GM23338 (cell line): ENCODE results near the gene EIF3B. TPM values are rescaled to one million over a fixed set of nuclear protein-coding genes. Genes with fewer than 3 reads are reported as not detected.
"Not testable (repeated sequence)": the region's sequence is repeated elsewhere in the genome, so short reads cannot be mapped to it uniquely, and the experiment has no call there.

Source experiments
- ATAC-seq: fragments of 200-7000 bp; cut with Tn5 transposase; 3 replicates; pipeline ENCODE4 v1.9.1; 2020
- DNase-seq: peaks from one replicate; pipeline ENCODE4 v3.0.0-alpha.2; 2015; ENCODE audit warnings: low spot score
- H2AFZ ChIP-seq: fragments of 200-600 bp; sonication (generic); 2 replicates; pipeline ENCODE4 v1.8.0; 2016; ENCODE audit warnings: antibody characterized with exemption, mild to moderate bottlenecking, moderate library complexity
- H3F3A ChIP-seq: fragments of 200-600 bp; sonication (generic); replicated peaks from 2 replicates; pipeline ENCODE4 v1.8.0; 2017; ENCODE audit warnings: antibody characterized with exemption, mixed run types, low read depth
- H3K27ac ChIP-seq: fragments of 200-600 bp; sonication (generic); 2 replicates; pipeline ENCODE4 v1.6.1; 2016; ENCODE audit warnings: low read depth
- H3K27me3 ChIP-seq: fragments of 200-600 bp; sonication (generic); 2 replicates; pipeline ENCODE4 v1.8.0; 2016; ENCODE audit warnings: mild to moderate bottlenecking, mixed run types, moderate library complexity; ENCODE audit not compliant: insufficient read depth
- H3K36me3 ChIP-seq: fragments of 200-600 bp; sonication (generic); 2 replicates; pipeline ENCODE4 v1.8.0; 2016; ENCODE audit warnings: mild to moderate bottlenecking; ENCODE audit not compliant: insufficient read depth
- H3K4me1 ChIP-seq: fragments of 200-600 bp; sonication (generic); 2 replicates; pipeline ENCODE4 v1.8.0; 2016; ENCODE audit warnings: mild to moderate bottlenecking, moderate library complexity; ENCODE audit not compliant: insufficient read depth
- H3K4me2 ChIP-seq: fragments of 200-600 bp; sonication (generic); 2 replicates; pipeline ENCODE4 v1.7.1; 2017; ENCODE audit warnings: mixed run types
- H3K4me3 ChIP-seq: fragments of 200-600 bp; sonication (generic); 2 replicates; pipeline ENCODE4 v1.6.1; 2016; ENCODE audit warnings: mixed run types
- H3K79me2 ChIP-seq: fragments of 200-600 bp; sonication (generic); replicated peaks from 2 replicates; pipeline ENCODE4 v1.8.0; 2017; ENCODE audit warnings: mild to moderate bottlenecking; ENCODE audit not compliant: insufficient read depth
- H3K9me2 ChIP-seq: fragments of 200-600 bp; sonication (generic); 2 replicates; pipeline ENCODE4 v1.8.0; 2017; ENCODE audit not compliant: insufficient read depth
- H4K20me1 ChIP-seq: fragments of 200-600 bp; sonication (generic); replicated peaks from 2 replicates; pipeline ENCODE4 v1.8.0; 2017; ENCODE audit warnings: mild to moderate bottlenecking; ENCODE audit not compliant: insufficient read depth
- H3K27ac Mint-ChIP-seq: 2 replicates; pipeline ENCODE4 v1.8.0; 2020; ENCODE audit warnings: inconsistent platforms, mild to moderate bottlenecking, moderate library complexity, mixed read lengths
- H3K27me3 Mint-ChIP-seq: 3 replicates; pipeline ENCODE4 v1.8.0; 2022; ENCODE audit warnings: low read depth, mild to moderate bottlenecking, moderate library complexity, mixed read lengths, inconsistent platforms; ENCODE audit not compliant: insufficient read depth, poor library complexity
- H3K36me3 Mint-ChIP-seq: 3 replicates; pipeline ENCODE4 v1.8.0; 2021; ENCODE audit warnings: low read depth, mild to moderate bottlenecking, inconsistent platforms, moderate library complexity, mixed read lengths
- H3K4me1 Mint-ChIP-seq: 3 replicates; pipeline ENCODE4 v1.8.0; 2020; ENCODE audit warnings: mild to moderate bottlenecking, inconsistent platforms, mixed read lengths
- H3K4me3 Mint-ChIP-seq: 3 replicates; pipeline ENCODE4 v1.8.0; 2021; ENCODE audit warnings: moderate library complexity, mild to moderate bottlenecking, inconsistent platforms, mixed read lengths
- H3K9me3 Mint-ChIP-seq: 3 replicates; pipeline ENCODE4 v1.8.0; 2020; ENCODE audit warnings: moderate library complexity, mild to moderate bottlenecking, inconsistent platforms, mixed read lengths
- EZH2phosphoT487 ChIP-seq: fragments of 200-600 bp; sonication (generic); IDR thresholded peaks from one replicate; pipeline ENCODE4 v1.8.1; 2018; ENCODE audit warnings: antibody characterized with exemption; ENCODE audit not compliant: unreplicated experiment
- JUNB ChIP-seq: IDR thresholded peaks from one replicate; pipeline ENCODE4 v1.6.1; 2016; ENCODE audit warnings: antibody characterized with exemption; ENCODE audit not compliant: unreplicated experiment
- ZNF114 ChIP-seq: fragments of 250-450 bp; sonication (Bioruptor Pico); IDR thresholded peaks from 2 replicates; pipeline ENCODE4 v1.5.0; 2020; ENCODE audit warnings: mild to moderate bottlenecking, moderate library complexity
- polyA plus RNA-seq: library from polyadenylated mRNA; unstranded; fragments of >200 nt; fragmentation: Nextera tagmentation; extraction: Ambion mirVana; gene quantifications from 2 replicates; pipeline ENCODE4 v1.2.1, GENCODE V29; 2016
- total RNA-seq: library from RNA; depleted of rRNA; stranded (reverse); fragments of >200 nt; shearing (Covaris generic); gene quantifications from 2 replicates; pipeline ENCODE4 v1.2.3, GENCODE V29; 2014
- TF ChIP-seq, protein P1 (sequence below): IDR thresholded peaks from one replicate; pipeline ENCODE4 v1.6.1; 2018; ENCODE audit warnings: antibody characterized with exemption; ENCODE audit not compliant: unreplicated experiment

Gene EIF3B
- total and polyA plus RNA-seq, 2 experiments from 2014 or later: 106 to 355 TPM

DNA sequence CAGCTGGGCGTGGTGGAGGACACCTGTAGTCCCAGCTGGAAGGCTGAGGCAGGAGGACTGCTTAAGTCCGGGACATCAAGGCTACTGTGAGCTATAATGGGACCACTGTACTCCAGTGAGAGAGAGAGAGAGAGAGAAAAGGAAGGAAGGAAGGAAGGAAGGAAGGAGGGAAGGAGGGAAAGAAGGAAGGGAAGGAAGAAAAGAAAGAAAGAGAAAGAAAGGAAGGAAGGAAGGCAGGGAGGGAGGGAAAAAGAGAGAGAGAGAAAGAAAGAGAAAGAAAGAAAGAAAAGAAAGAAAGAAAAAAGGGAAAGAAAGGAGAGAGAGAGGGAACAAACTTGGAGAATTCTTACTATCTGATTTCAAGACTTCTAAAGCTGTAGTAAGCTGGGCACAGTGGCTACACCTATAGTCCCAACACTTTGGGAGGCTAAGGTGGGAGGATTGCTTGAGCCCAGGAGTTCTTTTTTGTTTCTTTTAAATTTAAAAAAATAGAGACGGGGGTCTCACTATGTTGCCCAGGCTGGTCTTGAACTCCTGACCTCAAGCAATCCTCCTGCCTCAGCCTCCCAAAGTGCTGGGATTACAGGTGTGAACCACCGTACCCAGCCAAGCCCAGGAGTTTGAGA, 21.9 kb upstream of the EIF3B start:
- not testable (repeated sequence) for H4K20me1 ChIP-seq, H3K27me3 Mint-ChIP-seq, H3K4me1 ChIP-seq, ATAC-seq, H3K9me2 ChIP-seq, H3K4me3 Mint-ChIP-seq, H3K4me1 Mint-ChIP-seq, H3K79me2 ChIP-seq, H3K36me3 ChIP-seq, H3K4me2 ChIP-seq, H3K27me3 ChIP-seq, H3K9me3 Mint-ChIP-seq, H3K4me3 ChIP-seq, H2AFZ ChIP-seq, H3K27ac Mint-ChIP-seq, DNase-seq, H3F3A ChIP-seq
- H3K36me3 Mint-ChIP-seq: peaks cover 18% of the 10 kb centered on the region; the same call in 2 of the 3 replicates
- peak overlapping the region; percentile 32; the same call in 1 of the 2 replicates for H3K27ac ChIP-seq

DNA sequence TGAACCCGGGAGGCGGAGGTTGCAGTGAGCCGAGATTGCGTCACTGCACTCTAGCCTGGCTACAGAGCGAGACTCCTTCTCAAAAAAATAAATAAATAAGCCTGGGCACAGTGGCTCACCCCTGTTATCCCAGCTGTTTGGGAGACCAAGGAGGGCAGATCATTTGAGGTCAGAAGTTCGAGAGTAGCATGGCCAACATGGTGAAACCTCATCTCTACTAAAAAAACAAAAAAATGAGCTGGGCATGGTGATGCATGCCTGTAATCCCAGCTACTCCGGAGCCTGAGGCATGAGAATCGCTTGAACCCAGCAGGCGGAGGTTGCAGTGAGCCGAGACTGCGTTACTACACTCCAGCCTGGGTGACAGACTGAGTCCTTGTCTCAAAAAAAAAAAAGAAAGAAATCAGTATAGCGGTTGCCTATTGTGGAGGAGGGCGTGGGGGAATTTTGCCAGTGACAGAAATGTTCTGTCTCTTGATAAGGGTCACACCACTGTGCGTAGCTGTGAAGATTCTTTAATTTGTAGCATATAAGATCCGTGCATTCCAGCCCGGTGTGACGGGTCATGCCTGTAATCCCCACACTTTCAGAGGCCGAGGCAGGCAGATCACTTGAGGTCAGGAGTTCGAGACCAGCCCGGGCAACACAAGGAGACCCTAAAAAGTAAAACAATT, 17.9 kb upstream of the EIF3B start:
- ATAC-seq (no peak), DNase-seq (no peak)
- H3K27me3 ChIP-seq: no peaks in the 10 kb centered on the region
- H3K36me3 ChIP-seq: no peaks in the 10 kb centered on the region
- no peak overlapping the region for H3K4me2 ChIP-seq
- H3F3A ChIP-seq: 0 out of 2 replicates have a peak, but pooled peaks cover 2% of the 10 kb centered on the region
- no peak overlapping the region for H3K4me3 ChIP-seq
- TF ChIP-seq, protein P1, sequence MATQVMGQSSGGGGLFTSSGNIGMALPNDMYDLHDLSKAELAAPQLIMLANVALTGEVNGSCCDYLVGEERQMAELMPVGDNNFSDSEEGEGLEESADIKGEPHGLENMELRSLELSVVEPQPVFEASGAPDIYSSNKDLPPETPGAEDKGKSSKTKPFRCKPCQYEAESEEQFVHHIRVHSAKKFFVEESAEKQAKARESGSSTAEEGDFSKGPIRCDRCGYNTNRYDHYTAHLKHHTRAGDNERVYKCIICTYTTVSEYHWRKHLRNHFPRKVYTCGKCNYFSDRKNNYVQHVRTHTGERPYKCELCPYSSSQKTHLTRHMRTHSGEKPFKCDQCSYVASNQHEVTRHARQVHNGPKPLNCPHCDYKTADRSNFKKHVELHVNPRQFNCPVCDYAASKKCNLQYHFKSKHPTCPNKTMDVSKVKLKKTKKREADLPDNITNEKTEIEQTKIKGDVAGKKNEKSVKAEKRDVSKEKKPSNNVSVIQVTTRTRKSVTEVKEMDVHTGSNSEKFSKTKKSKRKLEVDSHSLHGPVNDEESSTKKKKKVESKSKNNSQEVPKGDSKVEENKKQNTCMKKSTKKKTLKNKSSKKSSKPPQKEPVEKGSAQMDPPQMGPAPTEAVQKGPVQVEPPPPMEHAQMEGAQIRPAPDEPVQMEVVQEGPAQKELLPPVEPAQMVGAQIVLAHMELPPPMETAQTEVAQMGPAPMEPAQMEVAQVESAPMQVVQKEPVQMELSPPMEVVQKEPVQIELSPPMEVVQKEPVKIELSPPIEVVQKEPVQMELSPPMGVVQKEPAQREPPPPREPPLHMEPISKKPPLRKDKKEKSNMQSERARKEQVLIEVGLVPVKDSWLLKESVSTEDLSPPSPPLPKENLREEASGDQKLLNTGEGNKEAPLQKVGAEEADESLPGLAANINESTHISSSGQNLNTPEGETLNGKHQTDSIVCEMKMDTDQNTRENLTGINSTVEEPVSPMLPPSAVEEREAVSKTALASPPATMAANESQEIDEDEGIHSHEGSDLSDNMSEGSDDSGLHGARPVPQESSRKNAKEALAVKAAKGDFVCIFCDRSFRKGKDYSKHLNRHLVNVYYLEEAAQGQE: no peak
- TF ChIP-seq JUNB (no peak), EZH2phosphoT487 (no peak), ZNF114 (CRISPR knock-in tag) (no peak)
- H2AFZ ChIP-seq: no peak overlapping the region
- H3K4me3 Mint-ChIP-seq: no peak overlapping the region
- peaks cover 18% of the 10 kb centered on the region; the same call in 2 of the 3 replicates for H3K36me3 Mint-ChIP-seq
- H3K9me2 ChIP-seq: no peaks in the 10 kb centered on the region
- H3K27ac Mint-ChIP-seq: no peak overlapping the region; the same call in 1 of the 2 replicates
- H3K4me1 ChIP-seq: no peaks in the 10 kb centered on the region
- peaks cover 18% of the 10 kb centered on the region for H3K79me2 ChIP-seq
- H4K20me1 ChIP-seq: no peaks in the 10 kb centered on the region; the same call in none of the 2 replicates
- H3K27me3 Mint-ChIP-seq: no peaks in the 10 kb centered on the region
- H3K4me1 Mint-ChIP-seq: no peaks in the 10 kb centered on the region
- no peaks in the 10 kb centered on the region for H3K9me3 Mint-ChIP-seq
- H3K27ac ChIP-seq: no peak overlapping the region

DNA sequence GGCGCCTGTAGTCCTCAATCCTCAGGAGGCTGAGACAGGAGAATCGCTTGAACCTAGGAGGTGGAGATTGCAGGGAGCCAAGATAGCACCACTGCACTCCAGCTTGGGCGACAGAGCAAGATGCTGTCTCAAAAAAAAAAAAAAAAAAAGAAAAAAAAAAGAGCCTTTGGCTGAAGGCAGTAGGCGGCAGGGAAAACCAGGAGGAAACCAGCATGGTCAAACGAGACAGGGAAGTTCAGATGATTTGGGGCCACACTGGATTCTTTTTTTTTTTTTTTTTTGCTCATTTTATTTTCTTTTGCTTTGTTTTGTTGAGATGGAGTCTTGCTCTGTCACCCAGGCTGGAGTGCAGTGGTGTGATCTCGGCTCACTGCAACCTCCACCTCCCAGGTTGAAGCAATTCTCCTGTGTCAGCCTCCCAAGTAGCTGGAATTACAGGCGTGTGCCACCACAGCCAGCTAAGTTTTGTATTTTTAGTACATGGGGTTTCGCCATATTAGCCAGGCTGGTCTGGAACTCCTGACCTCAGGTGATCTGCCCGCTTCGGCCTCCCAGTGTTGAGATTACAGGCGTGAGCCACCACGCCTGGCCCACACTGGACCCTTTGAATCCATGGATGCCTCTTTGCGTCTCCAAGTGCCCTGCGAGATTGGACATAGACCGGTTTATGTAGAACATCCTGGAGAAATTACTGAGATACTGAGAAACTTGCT, 7.1 kb upstream of the EIF3B start:
- H3K4me3 Mint-ChIP-seq, H3K9me3 Mint-ChIP-seq: not testable (repeated sequence)
- peak; percentile 37 for ATAC-seq

More for the DNA sequence above, 7.1 kb upstream of the EIF3B start:
- not testable (repeated sequence) for H3K27ac Mint-ChIP-seq, H3K27me3 Mint-ChIP-seq, H3K9me2 ChIP-seq, H2AFZ ChIP-seq, H3K27me3 ChIP-seq, H3K4me1 Mint-ChIP-seq, H3K4me2 ChIP-seq, H3K27ac ChIP-seq, H3K4me1 ChIP-seq, H3K36me3 ChIP-seq, H3F3A ChIP-seq, DNase-seq, H3K4me3 ChIP-seq, H4K20me1 ChIP-seq
- peaks cover 75% of the 10 kb centered on the region for H3K79me2 ChIP-seq
- peaks cover 22% of the 10 kb centered on the region; the same call in 2 of the 3 replicates for H3K36me3 Mint-ChIP-seq
